Endothelial cell (in vitro differentiated cells): ENCODE results near the gene CLMN. TPM values are rescaled to one million over a fixed set of nuclear protein-coding genes. Genes with fewer than 3 reads are reported as not detected.

Source experiments
- DNase-seq: peaks from one replicate; pipeline ENCODE4 v3.0.0; 2021; ENCODE audit warnings: low spot score
- H3K27ac Mint-ChIP-seq: one replicate; pipeline ENCODE4 v1.8.0; 2021; ENCODE audit warnings: mixed read lengths, inconsistent platforms; ENCODE audit not compliant: unreplicated experiment
- H3K27me3 Mint-ChIP-seq: one replicate; pipeline ENCODE4 v1.8.0; 2021; ENCODE audit warnings: mild to moderate bottlenecking, moderate library complexity, mixed read lengths, inconsistent platforms; ENCODE audit not compliant: unreplicated experiment
- H3K36me3 Mint-ChIP-seq: one replicate; pipeline ENCODE4 v1.8.0; 2021; ENCODE audit warnings: mild to moderate bottlenecking, low read depth, mixed read lengths, inconsistent platforms; ENCODE audit not compliant: unreplicated experiment
- H3K4me1 Mint-ChIP-seq: one replicate; pipeline ENCODE4 v1.8.0; 2021; ENCODE audit warnings: mild to moderate bottlenecking, mixed read lengths, inconsistent platforms; ENCODE audit not compliant: unreplicated experiment
- H3K4me3 Mint-ChIP-seq: one replicate; pipeline ENCODE4 v1.8.0; 2021; ENCODE audit warnings: mild to moderate bottlenecking, mixed read lengths, inconsistent platforms; ENCODE audit not compliant: unreplicated experiment
- H3K9me3 Mint-ChIP-seq: one replicate; pipeline ENCODE4 v1.8.0; 2021; ENCODE audit warnings: mixed read lengths, inconsistent platforms; ENCODE audit not compliant: unreplicated experiment
- CTCF ChIP-seq: fragments of 200-600 bp; sonication (generic); IDR thresholded peaks from one replicate; pipeline ENCODE4 v1.5.0; 2021; ENCODE audit warnings: antibody characterized with exemption; ENCODE audit not compliant: unreplicated experiment
- total RNA-seq: library from RNA; stranded (reverse); fragmentation: NEBNext Ultra II Directional; extraction: Animal tissue kit (Norgen Biotek cat#: 25700); gene quantifications from one replicate; pipeline ENCODE4 v1.2.1, GENCODE V29; 2021; ENCODE audit not compliant: unreplicated experiment

CLMN gene
- total RNA-seq, 1 donor from 2014 or later: 0.46 TPM

GRCh38 chr14:95242870-95243269 lies 76.8 kb downstream of the CLMN start:
- no peak overlapping the region for H3K27ac Mint-ChIP-seq
- peaks cover 7% of the 10 kb centered on the region for H3K4me1 Mint-ChIP-seq
- H3K9me3 Mint-ChIP-seq: no peaks in the 10 kb centered on the region
- peaks cover 1% of the 10 kb centered on the region for H3K27me3 Mint-ChIP-seq
- TF ChIP-seq CTCF: no peak
- no peak for DNase-seq
- no peak overlapping the region for H3K4me3 Mint-ChIP-seq
- H3K36me3 Mint-ChIP-seq: no peaks in the 10 kb centered on the region

GRCh38 chr14:95240859-95241813 lies 78.6 kb downstream of the CLMN start:
- Mint-ChIP-seq H3K4me3 (no peak overlapping the region), H3K9me3 (no peaks in the 10 kb centered on the region), H3K27ac (no peak overlapping the region), H3K36me3 (no peaks in the 10 kb centered on the region), H3K27me3 (peaks cover 3% of the 10 kb centered on the region), H3K4me1 (peaks cover 6% of the 10 kb centered on the region)
- DNase-seq: no peak
- TF ChIP-seq CTCF: no peak

GRCh38 chr14:95238487-95239298 lies 81.0 kb downstream of the CLMN start:
- Mint-ChIP-seq H3K4me1 (no peaks in the 10 kb centered on the region), H3K27me3 (peaks cover 1% of the 10 kb centered on the region), H3K4me3 (no peak overlapping the region), H3K36me3 (no peaks in the 10 kb centered on the region), H3K27ac (no peak overlapping the region), H3K9me3 (no peaks in the 10 kb centered on the region)
- DNase-seq: no peak
- TF ChIP-seq CTCF: no peak

- TF ChIP-seq CTCF: no peak
- Mint-ChIP-seq H3K27me3 (peaks cover 1% of the 10 kb centered on the region), H3K4me3 (no peak overlapping the region), H3K36me3 (no peaks in the 10 kb centered on the region), H3K27ac (no peak overlapping the region), H3K4me1 (no peaks in the 10 kb centered on the region), H3K9me3 (no peaks in the 10 kb centered on the region)
- DNase-seq: no peak
Observed at GRCh38 chr14:95237958-95238340, 81.8 kb downstream of the CLMN start.
